ENCODE measurements around the gene DIPK2A. TPM values are rescaled to one million over a fixed set of nuclear protein-coding genes. Genes with fewer than 3 reads are reported as not detected.

The DIPK2A gene
- total RNA-seq, 1 experiment from 2014 or later: 14.3 TPM

DNA sequence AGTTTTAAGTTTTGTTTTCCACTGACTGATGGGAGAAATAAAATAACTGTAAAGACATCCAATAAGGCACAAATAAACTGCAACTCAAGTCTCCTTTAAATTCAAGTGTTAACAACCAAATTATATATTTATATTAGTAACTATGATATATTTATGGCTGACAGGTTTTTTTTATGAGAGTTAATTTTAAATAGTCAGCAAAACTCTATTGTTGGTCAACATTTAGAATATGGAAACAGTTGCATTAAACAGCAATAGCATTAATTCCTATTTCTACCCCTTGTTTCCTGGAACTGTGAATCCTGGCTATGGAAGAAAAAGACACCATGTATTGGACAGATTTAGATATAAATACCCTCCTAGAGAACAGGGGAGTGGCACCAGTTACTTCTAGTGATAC lies 16.5 kb upstream of the DIPK2A start:
- H3K27ac ChIP-seq (ENCODE audit: low read length): no peak overlapping the region
- DNase-seq (ENCODE audit: low read depth, low spot score) (no peak), ATAC-seq (no peak)
- no peaks in the 10 kb centered on the region for H3K36me3 ChIP-seq (ENCODE audit: control insufficient read depth, insufficient read depth, low read length)
- TF ChIP-seq, protein P1, sequence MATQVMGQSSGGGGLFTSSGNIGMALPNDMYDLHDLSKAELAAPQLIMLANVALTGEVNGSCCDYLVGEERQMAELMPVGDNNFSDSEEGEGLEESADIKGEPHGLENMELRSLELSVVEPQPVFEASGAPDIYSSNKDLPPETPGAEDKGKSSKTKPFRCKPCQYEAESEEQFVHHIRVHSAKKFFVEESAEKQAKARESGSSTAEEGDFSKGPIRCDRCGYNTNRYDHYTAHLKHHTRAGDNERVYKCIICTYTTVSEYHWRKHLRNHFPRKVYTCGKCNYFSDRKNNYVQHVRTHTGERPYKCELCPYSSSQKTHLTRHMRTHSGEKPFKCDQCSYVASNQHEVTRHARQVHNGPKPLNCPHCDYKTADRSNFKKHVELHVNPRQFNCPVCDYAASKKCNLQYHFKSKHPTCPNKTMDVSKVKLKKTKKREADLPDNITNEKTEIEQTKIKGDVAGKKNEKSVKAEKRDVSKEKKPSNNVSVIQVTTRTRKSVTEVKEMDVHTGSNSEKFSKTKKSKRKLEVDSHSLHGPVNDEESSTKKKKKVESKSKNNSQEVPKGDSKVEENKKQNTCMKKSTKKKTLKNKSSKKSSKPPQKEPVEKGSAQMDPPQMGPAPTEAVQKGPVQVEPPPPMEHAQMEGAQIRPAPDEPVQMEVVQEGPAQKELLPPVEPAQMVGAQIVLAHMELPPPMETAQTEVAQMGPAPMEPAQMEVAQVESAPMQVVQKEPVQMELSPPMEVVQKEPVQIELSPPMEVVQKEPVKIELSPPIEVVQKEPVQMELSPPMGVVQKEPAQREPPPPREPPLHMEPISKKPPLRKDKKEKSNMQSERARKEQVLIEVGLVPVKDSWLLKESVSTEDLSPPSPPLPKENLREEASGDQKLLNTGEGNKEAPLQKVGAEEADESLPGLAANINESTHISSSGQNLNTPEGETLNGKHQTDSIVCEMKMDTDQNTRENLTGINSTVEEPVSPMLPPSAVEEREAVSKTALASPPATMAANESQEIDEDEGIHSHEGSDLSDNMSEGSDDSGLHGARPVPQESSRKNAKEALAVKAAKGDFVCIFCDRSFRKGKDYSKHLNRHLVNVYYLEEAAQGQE (IDR thresholded peaks at IDR 0.05; ENCODE audit: insufficient read depth in 1 of 2, low read depth in 2 of 2, low read length in 1 of 2): no peak
- TF ChIP-seq POLR2AphosphoS5 (IDR thresholded peaks at IDR 0.05; ENCODE audit: low read depth, low read length) (no peak), SIN3A (IDR thresholded peaks at IDR 0.05; ENCODE audit: borderline replicate concordance, insufficient read depth, low read depth, low read length) (no peak), TCF7L2 (IDR thresholded peaks at IDR 0.05; ENCODE audit: low read depth, low read length) (no peak)
- TF ChIP-seq, protein P2, sequence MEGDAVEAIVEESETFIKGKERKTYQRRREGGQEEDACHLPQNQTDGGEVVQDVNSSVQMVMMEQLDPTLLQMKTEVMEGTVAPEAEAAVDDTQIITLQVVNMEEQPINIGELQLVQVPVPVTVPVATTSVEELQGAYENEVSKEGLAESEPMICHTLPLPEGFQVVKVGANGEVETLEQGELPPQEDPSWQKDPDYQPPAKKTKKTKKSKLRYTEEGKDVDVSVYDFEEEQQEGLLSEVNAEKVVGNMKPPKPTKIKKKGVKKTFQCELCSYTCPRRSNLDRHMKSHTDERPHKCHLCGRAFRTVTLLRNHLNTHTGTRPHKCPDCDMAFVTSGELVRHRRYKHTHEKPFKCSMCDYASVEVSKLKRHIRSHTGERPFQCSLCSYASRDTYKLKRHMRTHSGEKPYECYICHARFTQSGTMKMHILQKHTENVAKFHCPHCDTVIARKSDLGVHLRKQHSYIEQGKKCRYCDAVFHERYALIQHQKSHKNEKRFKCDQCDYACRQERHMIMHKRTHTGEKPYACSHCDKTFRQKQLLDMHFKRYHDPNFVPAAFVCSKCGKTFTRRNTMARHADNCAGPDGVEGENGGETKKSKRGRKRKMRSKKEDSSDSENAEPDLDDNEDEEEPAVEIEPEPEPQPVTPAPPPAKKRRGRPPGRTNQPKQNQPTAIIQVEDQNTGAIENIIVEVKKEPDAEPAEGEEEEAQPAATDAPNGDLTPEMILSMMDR (IDR thresholded peaks at IDR 0.05): no peak
- H3K9me3 ChIP-seq (ENCODE audit: control insufficient read depth, insufficient read depth, low read depth, low read length): no peaks in the 10 kb centered on the region
- no peak overlapping the region for H3K4me3 ChIP-seq (ENCODE audit: low read depth in 2 of 2, low read length in 2 of 2)
- ChIA-PET CTCF (no interaction called here), POLR2A (no interaction called here)
- H3K4me1 ChIP-seq (ENCODE audit: control insufficient read depth, insufficient read depth, low read length): no peaks in the 10 kb centered on the region
- H3K27me3 ChIP-seq (ENCODE audit: control insufficient read depth, insufficient read depth, low read length): no peaks in the 10 kb centered on the region
- no TSS peak for BruUV-seq (replicated peaks)
- in situ Hi-C loops (cut with HindIII; ENCODE audit: low pct_unique_long_range_greater_than_20kb, low sequenced_read_pairs) (no loop called here), intact Hi-C loops (cut with micrococcal nuclease; ENCODE audit: unreplicated experiment) (no loop called here)

DNA sequence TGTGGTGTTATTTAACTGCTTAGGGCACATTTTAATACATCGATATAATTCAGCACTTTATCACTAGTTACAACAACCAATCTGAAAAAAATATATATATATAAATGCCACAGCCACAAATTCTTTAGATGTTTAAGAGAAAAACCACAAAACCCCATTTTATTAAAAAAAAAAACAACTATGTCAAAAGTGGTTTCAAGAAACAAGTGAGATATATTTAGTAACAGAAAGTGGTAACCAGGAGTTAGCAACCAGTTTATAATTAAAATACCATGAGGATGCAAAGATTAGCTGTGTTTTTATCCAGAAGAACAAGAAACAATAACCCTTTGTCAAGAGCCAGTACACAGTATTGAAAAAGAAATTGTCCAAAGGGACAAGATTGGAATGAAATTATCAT lies 14.8 kb upstream of the DIPK2A start:
- H3K27me3 ChIP-seq (ENCODE audit: control insufficient read depth, insufficient read depth, low read length): no peaks in the 10 kb centered on the region
- ChIA-PET CTCF (no interaction called here), POLR2A (no interaction called here)
- no peak overlapping the region for H3K27ac ChIP-seq (ENCODE audit: low read length)
- H3K4me1 ChIP-seq (ENCODE audit: control insufficient read depth, insufficient read depth, low read length): no peaks in the 10 kb centered on the region
- ATAC-seq: no peak
- no peak overlapping the region for H3K4me3 ChIP-seq (ENCODE audit: low read depth in 2 of 2, low read length in 2 of 2)
- DNase-seq (ENCODE audit: low read depth, low spot score): no peak
- intact Hi-C loops (cut with micrococcal nuclease; ENCODE audit: unreplicated experiment): no loop called here
- no peaks in the 10 kb centered on the region for H3K36me3 ChIP-seq (ENCODE audit: control insufficient read depth, insufficient read depth, low read length)
- TF ChIP-seq SIN3A (IDR thresholded peaks at IDR 0.05; ENCODE audit: borderline replicate concordance, insufficient read depth, low read depth, low read length): no peak
- TF ChIP-seq POLR2AphosphoS5 (IDR thresholded peaks at IDR 0.05; ENCODE audit: low read depth, low read length): no peak
- TF ChIP-seq, protein P2 (IDR thresholded peaks at IDR 0.05): no peak
- TF ChIP-seq TCF7L2 (IDR thresholded peaks at IDR 0.05; ENCODE audit: low read depth, low read length): no peak
- TF ChIP-seq, protein P1 (IDR thresholded peaks at IDR 0.05; ENCODE audit: insufficient read depth in 1 of 2, low read depth in 2 of 2, low read length in 1 of 2): no peak
- no TSS peak for BruUV-seq (replicated peaks)
- in situ Hi-C loops (cut with HindIII; ENCODE audit: low pct_unique_long_range_greater_than_20kb, low sequenced_read_pairs): no loop called here
- H3K9me3 ChIP-seq (ENCODE audit: control insufficient read depth, insufficient read depth, low read depth, low read length): no peaks in the 10 kb centered on the region

All from Panc1 (cell line).